ENCODE data around the gene BICRAL.
"Not testable (repeated sequence)": the region's sequence is repeated elsewhere in the genome, so short reads cannot be mapped to it uniquely, and the experiment has no call there.

The BICRAL gene

DNA sequence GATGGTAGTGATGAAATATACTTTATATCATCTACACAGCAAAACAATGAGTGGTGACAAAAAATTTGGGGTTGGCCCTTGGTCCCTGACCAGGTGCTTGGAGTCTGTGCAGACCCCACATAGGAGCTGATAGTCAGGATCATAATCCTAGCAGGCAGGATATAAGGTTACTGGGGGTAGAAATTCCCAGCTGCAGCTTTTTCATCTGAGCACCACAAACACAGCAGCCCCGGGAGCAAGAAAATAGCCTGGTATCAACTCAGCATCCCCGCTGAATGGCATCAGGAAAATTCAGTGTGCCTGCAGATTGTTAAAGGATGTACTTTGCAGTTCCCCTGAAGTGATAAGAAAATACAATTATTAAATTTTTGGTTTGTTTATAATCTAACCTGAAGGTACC lies 69.7 kb downstream of the BICRAL start:
- no peak for DNase-seq

DNA sequence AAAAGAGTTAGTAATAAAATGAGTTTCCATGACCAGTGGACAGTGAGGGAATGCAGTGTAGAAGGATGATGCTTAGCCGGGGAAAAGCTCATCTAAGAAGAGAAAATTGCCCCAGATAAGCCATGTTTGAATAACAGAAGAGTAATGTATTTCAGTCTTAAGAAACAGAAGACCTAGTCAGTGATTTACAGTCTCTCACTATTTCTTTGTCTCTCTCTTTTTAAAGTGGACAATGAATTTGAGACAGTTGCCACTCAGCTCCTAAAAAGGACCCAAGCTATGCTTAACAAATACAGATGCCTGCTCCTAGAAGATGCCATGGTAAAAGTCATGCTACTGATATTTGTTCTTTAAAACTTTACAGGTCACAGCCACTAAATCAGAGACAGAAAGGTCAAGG lies 78.2 kb downstream of the BICRAL start:
- no peak for DNase-seq

DNA sequence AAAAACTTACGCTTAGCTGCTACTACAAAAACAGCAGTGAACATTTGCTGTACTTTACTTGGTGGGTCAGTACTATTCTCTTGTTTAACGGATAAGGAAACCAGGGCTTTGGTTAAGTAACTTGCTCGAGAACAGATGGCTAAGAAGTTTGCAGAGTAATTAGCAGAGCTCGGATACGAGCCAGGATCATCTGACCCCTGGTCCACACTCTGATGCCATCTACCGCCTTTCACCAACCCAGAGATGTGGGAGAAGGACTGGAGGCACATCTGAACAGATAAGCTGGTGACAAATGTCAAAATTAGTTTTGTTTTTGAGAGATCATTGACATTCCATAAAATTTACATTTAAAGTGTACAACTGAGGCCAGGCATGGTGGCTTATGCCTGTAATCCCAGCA lies 78.6 kb downstream of the BICRAL start:
- no peak for DNase-seq

DNA sequence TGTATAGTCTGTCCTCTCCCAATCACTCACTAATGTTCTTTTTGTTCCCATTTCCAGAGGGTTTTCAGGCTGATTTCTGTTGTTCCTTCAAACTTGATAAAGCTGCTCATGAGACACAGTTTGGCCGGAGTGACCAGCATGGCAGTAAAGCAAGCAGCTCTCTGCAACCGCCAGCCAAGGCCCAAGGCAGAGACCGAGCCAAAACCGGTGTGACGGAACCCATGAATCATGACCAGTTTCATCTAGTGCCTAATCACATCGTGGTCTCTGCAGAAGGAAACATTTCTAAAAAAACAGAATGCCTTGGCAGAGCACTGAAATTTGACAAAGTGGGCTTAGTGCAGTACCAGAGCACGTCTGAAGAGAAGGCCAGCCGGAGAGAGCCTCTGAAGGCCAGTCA lies 82.8 kb downstream of the BICRAL start:
- DNase-seq: no peak

DNA sequence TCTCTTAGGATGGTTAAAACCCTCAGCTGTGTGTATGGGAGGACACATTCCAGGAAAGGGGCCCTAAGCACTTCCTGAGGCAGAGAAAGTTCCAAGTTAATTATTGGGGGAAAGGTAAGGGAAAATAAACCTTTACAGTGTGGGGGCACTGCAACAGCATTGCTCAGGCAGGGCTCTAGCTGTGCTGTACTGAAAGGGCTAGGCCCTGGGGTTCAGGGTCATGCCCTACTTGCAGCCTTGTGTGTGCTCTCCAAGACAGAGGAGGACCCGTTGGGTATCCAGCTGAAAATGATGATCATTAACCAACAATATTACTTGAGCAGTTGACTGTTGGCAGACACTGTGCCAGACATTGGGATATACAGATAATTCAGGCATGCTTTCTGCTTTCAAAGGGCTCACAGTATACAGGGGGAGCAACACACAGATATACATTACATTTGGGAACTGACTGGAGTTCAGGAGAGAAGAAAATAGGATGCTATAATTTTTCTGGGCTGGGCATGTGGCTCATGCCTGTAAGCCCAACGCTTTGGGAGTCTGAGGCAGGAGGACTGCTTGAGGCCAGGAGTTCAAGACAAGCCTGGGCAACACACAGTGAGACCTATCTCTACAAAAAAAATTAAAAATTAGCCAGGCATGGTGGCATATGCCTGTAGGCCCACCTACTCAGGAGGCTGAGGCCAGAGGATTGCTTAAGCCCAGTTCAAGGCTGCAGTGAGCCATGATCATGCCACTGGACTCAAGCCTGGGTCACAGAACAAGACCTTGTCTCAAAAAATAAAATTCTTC lies 88.5 kb downstream of the BICRAL start:
- DNase-seq: no peak

DNA sequence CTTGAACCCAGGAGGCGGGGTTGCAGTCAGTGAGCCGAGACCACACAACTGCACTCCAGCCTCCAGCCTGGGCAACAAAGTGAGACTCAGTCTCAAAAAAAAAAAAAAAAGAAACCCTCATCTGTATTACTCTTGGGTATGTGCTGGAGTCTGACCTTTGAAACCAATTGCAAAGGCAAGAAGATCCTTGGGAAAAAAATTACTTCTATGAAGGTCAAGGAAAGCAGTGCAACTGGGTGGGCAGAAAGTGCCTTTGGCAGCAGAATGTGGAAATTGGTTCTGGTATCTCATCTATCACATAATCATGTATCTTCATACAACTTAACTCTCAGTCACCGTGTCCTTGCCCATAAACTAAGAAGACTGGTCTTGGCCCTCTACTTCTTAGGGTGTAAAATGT lies 89.9 kb downstream of the BICRAL start:
- DNase-seq: no peak

DNA sequence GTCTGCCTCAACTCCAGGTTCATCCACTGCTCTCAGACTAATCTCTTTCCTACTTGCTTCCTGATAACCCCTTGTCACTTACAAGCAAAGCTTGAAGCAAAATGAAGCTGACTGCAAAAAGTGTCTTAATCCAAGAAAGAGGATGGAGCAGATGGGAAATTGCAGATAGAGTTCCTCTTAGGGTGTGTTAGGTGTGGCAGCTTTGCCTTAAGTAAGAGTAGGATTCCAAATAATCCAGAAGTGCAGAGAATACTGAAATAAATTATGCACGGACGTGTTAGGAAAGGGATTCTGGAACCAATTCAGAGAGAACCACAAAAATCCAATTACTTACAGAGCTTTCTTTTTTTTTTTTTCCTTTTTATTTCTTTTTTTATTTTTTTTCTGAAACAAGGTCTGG lies 91.5 kb downstream of the BICRAL start:
- no peak for DNase-seq

DNA sequence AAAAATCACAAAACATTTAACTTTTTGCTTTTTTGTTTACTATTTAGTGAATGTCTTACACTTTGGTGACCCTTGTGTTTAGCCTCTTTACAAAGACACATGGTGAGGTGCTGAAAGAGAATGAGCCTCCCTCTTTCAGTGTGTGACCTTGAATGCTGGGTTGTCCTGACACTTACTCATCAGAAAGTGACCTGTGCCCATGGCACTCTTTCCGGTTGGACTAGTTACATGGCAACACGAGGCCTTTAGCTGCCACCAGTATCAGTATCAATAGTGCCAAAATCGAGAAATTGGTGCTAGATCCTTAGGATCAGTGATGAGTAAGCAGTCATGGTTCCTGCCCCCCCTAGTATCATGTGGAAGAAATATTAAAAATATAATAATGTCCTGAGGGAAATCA lies 95.8 kb downstream of the BICRAL start:
- DNase-seq: no peak

DNA sequence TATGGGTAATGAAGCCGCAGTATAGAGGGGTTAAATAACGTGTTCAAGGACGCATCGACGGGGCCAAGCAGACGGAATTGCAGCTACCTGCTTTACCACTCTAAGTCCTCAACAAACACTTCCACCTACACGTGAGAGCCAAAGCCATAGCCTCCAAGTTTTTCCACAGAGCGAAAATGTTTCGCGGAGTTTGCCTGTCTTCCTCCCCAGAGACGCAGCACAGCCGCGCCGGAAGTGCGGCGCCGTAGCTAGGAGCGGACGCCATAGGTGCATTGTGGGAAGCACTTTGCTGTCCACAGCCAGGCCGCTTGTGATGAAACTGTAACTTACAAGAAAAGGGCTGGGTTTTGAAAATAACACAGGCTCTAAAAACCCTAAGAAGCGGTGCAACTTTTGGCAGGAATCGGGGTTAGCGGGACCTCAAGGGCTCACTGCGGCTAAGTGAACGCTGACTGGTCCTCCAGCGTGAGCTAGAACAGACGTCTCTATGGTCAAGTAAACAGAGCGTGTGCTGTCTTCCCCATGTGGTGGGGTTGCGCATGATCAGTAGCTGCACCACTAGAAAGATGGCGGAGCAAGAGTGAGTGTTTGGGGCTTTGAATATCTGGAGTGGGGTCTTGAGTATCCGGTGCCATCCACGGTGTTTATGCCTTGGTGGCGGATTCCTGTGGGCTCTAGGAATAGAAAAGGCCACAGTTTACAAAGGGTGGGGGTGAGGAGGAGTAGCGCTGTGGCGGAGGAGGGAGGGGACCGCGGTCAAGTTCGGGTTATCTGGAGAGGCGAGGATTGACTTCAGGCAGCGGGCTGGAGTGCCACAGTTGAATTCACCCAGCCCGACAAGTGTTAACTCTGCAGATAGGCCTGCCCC lies 97.8 kb downstream of the BICRAL start, which contains the start of gene RPL7L1:
RPL7L1 (plus strand) TSS at position 245 of the 868 bp plus-strand sequence; CDS start at position 540, 295 bp downstream.
- DNase-seq: peak; percentile 84

DNA sequence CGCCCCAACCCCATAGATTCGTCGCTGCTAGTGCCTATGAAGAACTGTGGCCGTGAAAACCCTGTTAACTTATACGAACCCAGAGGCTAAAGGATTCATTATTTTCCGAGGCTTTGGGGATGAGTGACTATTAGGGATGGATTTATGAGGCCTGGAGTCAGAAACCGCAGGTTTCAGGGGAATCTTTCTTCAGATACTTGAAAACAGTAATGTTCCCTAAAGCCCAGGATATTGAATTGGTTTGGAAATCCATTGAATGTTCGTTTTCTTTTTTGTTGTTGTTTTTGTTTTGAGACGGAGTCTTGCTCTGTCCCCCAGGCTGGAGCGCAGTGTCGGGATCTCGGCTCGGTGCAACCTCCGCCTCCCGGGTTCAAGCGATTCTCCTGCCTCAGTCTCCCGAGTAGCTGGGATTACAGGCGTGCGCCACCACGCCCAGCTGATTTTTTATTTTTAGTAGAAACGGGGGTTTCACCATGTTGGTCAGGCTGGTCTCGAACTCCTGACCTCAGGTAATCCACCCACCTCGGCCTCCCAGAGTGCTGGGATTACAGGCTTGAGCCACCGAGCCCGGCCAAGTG lies 98.5 kb downstream of the BICRAL start:
- not testable (repeated sequence) for DNase-seq

DNA sequence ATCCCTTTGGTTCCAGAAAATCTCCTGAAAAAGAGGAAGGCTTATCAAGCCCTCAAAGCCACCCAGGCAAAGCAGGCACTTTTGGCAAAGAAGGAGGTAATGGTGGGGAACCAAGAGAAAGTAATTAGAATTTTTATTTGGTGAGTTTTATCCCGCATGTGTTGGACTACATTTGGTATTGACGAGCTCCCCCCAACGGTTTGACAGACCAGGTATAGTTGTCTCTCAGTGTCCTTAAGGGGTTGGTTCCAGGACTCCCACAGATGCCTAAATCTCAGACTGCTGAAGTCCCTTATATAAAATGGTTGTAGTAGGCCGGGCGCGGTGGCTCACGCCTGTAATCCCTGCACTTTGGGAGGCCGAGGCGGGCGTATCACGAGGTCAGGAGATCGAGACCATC lies 99.0 kb downstream of the BICRAL start:
- not testable (repeated sequence) for DNase-seq

DNA sequence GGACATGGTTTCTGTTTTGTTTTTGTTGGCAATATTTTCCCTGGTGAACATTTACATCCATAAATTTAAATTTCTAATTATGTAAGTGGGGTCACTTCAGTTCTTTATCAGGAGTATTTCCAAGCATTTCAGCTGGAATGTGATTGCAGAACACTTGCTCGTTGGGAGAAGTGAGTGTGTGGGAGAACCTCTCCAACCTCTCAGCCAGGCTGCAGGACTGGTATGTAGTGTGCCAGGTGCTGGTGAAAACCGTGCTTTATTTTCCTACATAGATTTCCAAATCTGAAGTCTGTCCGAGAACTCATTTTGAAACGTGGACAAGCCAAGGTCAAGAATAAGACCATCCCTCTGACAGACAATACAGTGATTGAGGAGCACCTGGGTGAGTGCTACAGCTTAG lies 103.8 kb downstream of the BICRAL start:
- no peak for DNase-seq

DNA sequence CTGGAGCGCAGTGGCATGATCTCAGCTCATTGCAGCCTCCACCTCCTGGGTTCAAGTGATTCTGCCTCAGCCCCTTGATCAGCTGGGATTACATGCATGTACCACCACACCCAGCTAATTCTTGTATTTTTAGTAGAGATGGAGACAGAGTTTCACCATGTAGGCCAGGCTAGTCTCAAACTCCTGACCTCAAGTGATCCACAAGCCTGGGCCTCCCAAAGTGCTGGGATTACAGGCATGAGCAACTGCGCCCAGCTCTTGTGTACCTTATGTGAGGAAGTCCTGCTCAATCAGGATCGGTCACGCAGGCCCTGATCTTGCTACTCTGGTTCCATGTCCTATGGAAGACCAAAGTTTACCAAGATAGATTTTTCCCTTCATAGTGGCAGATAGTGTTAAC lies 106.3 kb downstream of the BICRAL start:
- DNase-seq: not testable (repeated sequence)

DNA sequence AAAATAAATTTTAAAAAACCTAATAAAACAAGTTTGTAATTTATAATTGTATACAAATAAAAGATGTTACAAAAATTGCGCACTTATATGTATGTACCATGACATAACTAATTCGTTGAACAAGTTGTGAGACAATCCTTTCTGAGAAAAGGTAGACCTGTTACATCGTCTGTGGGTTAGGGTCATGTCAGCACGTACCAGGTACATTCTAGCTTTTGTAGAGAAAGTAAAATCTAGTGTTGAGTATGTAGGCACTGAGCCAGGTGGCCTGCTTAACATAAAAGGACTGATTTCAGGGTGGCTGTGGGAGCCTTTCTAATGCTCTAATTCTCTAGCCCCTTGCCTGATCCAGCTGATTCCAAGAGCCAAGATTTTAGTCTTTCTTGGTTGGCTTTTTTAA lies 108.0 kb downstream of the BICRAL start:
- DNase-seq: no peak

DNA sequence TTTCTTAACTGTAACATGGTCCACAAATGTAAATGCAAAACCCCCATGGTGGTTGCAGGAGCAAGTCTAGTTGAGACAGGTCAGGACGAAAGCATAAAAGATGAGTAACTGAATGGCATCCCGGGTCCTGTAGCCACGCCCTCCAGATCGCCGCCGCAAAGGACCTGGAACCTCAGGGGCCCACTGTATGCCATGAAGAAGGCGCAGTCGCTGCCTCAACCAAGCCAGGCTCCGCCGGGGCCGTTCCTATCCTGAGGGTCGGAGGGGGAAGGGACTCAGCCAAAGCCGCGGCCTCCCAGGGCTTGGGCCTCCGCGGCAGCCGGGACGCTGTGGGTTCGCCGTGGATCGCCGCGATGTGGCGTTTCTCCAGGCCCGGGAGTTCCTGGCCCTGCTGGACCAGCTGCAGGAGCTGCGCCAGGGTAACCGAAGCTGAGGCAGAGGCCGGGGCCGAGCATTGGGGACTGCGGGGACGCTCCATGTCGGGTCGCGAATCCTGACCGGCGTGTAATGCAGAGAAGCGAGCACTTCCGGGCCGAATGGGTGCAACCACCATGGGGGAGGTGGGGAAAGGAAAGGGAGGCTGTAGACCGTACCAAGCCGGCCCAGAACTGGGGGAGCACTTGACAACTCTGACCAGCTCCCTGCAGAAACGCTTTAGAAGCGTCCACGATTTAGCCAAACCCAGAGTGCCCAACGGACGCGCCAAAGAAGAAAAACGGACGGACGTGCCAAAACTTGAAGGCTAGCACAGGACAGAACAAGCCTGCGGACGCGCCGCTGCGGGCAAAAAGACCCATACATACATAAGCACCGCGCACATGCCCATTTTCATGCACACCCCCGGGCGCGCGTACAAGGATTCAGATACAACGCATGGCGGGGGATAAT lies 108.7 kb downstream of the BICRAL start:
- peak; percentile 78 for DNase-seq

DNA sequence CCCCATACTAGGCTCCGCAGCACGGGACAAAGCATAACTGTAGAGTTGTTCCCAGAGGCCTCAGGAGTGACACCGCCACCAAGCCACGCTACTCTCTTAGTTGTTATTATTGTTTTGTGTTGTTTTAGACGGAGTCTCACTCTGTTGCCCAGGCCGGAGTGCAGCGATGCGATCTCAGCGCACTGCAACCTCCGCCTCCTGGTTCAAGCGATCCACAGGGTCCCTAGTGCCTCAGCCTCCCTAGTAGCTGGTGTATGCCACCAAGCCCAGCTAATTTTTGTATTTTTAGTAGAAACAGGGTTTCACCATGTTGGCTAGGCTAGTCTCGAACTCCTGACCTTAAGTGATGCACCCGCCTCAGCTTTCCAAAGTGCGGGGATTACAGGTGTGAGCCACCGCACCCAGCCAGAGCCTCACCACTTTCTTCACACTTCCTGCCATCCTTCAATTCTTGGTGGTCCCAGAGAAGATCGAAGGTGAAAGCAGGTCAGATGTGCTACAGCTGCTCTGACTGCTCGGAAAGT lies 109.4 kb downstream of the BICRAL start:
- DNase-seq: no peak

DNA sequence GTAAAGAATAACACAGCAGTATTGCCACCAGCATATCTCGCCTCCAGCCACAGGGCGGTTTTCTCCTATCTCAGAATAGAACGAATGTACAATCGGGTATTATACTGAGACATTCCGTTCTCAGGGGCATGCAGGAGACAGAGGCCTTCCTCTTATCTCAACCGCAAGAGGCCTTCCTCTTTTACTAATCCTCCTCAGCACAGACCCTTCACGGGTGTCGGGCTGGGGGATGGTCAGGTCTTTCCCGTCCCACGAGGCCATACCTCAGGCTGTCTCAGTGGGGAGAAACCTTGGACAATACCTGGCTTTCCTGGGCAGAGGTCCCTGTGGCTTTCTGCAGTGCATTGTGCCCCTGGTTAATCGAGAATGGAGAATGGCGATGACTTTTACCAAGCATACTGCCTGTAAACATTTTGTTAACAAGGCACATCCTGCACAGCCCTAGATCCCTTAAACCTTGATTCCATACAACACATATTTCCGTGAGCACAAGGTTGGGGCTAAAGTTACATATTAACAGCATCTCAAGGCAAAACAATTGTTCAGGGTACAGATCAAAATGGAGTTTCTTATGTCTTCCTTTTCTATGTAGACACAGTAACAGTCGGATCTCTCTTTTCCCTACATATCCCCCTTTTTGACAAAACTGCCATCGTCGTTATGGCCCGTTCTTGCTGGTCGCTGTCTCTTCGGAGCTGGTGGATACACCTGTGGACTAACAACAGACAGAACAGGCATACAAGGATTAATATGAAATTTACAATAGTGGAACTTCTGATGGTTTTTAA lies 112.4 kb downstream of the BICRAL start:
- DNase-seq: not testable (repeated sequence)

DNA sequence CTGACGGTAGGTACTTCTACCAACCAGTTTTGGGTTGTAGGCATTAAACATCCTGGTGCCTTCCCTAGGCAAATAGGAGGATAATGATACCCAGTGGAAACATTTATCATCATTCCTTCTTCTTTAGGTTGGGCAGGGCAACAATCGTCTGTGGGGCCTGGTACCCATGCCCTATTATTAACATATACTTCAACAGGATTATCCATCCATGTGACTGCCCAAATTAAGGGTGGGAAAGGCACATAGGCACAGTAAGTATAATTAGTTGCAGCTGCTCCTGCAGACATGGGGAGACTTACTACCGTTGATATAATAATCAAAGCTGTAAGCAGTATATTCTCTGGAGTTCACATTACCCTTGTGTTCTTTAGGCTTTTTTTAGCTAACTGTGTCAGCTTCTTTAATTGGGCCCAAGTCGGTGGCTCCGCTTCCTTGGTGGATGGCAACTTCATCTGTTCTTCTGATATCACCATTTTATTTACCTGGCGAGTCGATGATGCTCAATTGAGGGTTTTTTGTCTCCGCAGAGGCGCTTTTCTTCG lies 114.4 kb downstream of the BICRAL start:
- DNase-seq: no peak

DNA sequence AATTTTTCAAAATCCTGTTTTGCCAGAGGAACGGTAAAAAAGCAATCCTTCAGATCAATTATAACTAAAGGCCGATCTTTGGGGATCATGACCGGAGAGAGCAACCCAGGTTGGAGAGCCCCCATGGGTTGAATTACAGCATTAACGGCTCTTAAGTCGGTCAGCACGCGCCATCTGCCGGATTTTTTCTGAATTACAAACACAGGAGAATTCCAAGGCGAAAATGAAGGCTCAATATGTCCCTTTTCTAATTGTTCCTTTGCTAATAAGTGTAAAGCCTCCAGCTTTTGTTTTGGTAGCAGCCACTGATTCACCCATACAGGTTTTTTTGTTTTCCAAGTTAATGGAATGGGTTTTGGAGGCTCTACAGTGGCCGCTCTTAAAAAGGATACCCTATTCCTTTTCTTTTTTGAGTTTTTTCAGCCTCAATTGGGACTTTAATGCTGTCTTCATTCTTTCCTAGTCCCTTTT lies 117.1 kb downstream of the BICRAL start:
- DNase-seq: peak; percentile 41

DNA sequence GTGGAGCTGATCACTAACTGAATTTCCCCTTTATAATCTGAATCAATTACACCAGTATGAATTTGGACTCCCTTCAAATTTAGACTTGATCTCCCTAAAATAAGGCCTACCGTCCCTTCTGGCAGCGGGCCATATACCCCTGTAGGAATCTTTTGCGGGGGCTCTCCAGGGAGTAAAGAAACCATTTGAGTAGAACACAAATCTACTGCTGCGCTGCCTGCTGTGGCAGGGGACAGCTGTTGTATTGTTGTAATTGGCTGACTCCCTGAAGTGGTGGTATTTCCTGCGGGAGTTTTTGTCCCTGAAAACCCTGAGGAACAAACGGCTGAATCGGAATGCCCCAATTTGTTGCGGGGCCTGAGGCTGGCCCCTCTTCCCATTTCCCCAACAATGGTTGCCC lies 118.0 kb downstream of the BICRAL start:
- no peak for DNase-seq

DNA sequence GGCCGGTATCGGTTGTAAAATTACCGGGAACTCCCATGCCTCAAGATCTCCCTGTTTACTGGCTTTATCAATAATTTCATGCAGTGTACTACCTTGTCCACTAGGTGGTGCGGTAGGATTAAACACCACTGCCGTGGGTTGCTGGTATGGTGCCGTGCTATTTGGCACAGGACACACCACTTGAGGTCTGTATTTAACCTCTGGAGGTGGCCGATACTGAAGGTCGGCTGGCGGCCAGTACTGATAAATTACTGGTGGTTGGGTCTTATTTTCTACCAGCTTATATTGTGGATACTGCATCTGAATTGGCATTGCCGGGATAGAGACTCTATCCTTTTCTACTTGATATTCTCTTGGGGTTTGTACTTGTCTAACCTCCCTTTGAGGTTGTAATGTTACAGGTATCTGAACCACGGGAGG lies 119.7 kb downstream of the BICRAL start:
- peak; percentile 48 for DNase-seq

Data from NK-92 treated with Interleukin-12 subunit alpha and Interleukin-12 subunit beta, amount 100 ng/mL, for 24 hours (cell line).